ENCODE results near the gene DUT.

Gene DUT

GRCh38 chr15:48330105-48330785, 984 bp upstream of the DUT start:
- DNase-seq: no peak

GRCh38 chr15:48331796-48332641, 790 bp downstream of the DUT start:
- peak; percentile 74 for DNase-seq

GRCh38 chr15:48332642-48333034, 1.4 kb downstream of the DUT start:
- DNase-seq: peak; percentile 4

- no peak for DNase-seq
Observed at GRCh38 chr15:48333540-48333939, 2.3 kb downstream of the DUT start.

GRCh38 chr15:48334260-48334659, 3.0 kb downstream of the DUT start:
- DNase-seq: no peak

- DNase-seq: no peak
Observed at GRCh38 chr15:48336940-48337339, 5.7 kb downstream of the DUT start.

- DNase-seq: no peak
Observed at GRCh38 chr15:48337607-48338006, 6.4 kb downstream of the DUT start.

GRCh38 chr15:48340111-48340510, 8.9 kb downstream of the DUT start:
- DNase-seq: no peak

GRCh38 chr15:48343865-48344264, 12.6 kb downstream of the DUT start:
- no peak for DNase-seq

- no peak for DNase-seq
Observed at GRCh38 chr15:48345516-48345915, 14.3 kb downstream of the DUT start.

- DNase-seq: peak; percentile 31
Observed at GRCh38 chr15:48352474-48353072, 21.3 kb downstream of the DUT start.

- DNase-seq: no peak
Observed at GRCh38 chr15:48354694-48355303, 23.6 kb downstream of the DUT start.

- DNase-seq: no peak
Observed at GRCh38 chr15:48355377-48355776, 24.1 kb downstream of the DUT start.

- no peak for DNase-seq
Observed at GRCh38 chr15:48358229-48359152, 27.3 kb downstream of the DUT start.

- no peak for DNase-seq
Observed at GRCh38 chr15:48360841-48361240, 29.6 kb downstream of the DUT start.

GRCh38 chr15:48361685-48362084, 30.5 kb downstream of the DUT start:
- no peak for DNase-seq

GRCh38 chr15:48363474-48363873, 32.2 kb downstream of the DUT start:
- no peak for DNase-seq

GRCh38 chr15:48365575-48365974, 34.3 kb downstream of the DUT start:
- DNase-seq: no peak

GRCh38 chr15:48366584-48367312, 35.5 kb downstream of the DUT start:
- DNase-seq: no peak

GRCh38 chr15:48367483-48367882, 36.3 kb downstream of the DUT start:
- DNase-seq: no peak

GRCh38 chr15:48370460-48370859, 39.2 kb downstream of the DUT start:
- no peak for DNase-seq

GRCh38 chr15:48371550-48371949, 40.3 kb downstream of the DUT start:
- no peak for DNase-seq
